K562 (cell line): ENCODE results near the gene ZNRF3.

Source experiments
- ARNT ChIP-seq, 2 experiments: fragments of 450-650 bp; IDR thresholded peaks; 2 replicates each; pipeline ENCODE4 v1.6.1; 2016; ENCODE audit warnings: mild to moderate bottlenecking in 1 of 2
- CHCHD3 ChIP-seq: fragments of 250-450 bp; sonication (Bioruptor Pico); IDR thresholded peaks from 2 replicates; pipeline ENCODE4 v2.1.2; 2022; ENCODE audit warnings: mild to moderate bottlenecking
- JUN ChIP-seq, 2 experiments: sonication (generic) in 1 of 2; formaldehyde crosslinking in 1 of 2; IDR thresholded peaks; 2 replicates each; pipeline versions ENCODE4 v1.6.1 to v1.8.0; 2012 to 2022; ENCODE audit warnings: borderline replicate concordance in 2 of 2, mild to moderate bottlenecking in 2 of 2, improper control_type of control experiment in 1 of 2, low read depth in 1 of 2, low read length in 1 of 2, missing genetic modification reagents in 1 of 2
- KAT2B ChIP-seq: IDR thresholded peaks from one replicate; pipeline ENCODE4 v1.6.1; 2012; ENCODE audit warnings: low read depth, mild to moderate bottlenecking, control low read depth, inconsistent platforms, low read length, moderate library complexity
- NRF1 ChIP-seq, 2 experiments: fragments of 450-650 bp; IDR thresholded peaks in 1 of 2; conservative IDR thresholded peaks in 1 of 2; 2 replicates each; pipeline ENCODE4 v1.6.1; 2014; ENCODE audit warnings: mild to moderate bottlenecking in 2 of 2
- POLR2A ChIP-seq: fragments of 450-650 bp; conservative IDR thresholded peaks from 2 replicates; pipeline ENCODE4 v1.6.1; 2016
- SIN3A ChIP-seq, 2 experiments: fragments of 150-350 bp in 1 of 2; IDR thresholded peaks; 2 replicates each; pipeline ENCODE4 v1.6.1; 2011 to 2016; ENCODE audit warnings: borderline replicate concordance in 2 of 2, low read depth in 2 of 2, low read length in 2 of 2, mild to moderate bottlenecking in 2 of 2, moderate library complexity in 2 of 2; ENCODE audit not compliant: control insufficient read depth in 1 of 2
- SOX6 ChIP-seq: fragments of 450-650 bp; IDR thresholded peaks from 2 replicates; pipeline ENCODE4 v1.6.1; 2014; ENCODE audit warnings: mild to moderate bottlenecking
- ZNF561 ChIP-seq: fragments of 450-650 bp; formaldehyde crosslinking; conservative IDR thresholded peaks from 2 replicates; pipeline ENCODE4 v1.4.0; 2020; ENCODE audit warnings: mild to moderate bottlenecking, moderate library complexity
- TF ChIP-seq, protein P1 (sequence below): sonication (generic); formaldehyde crosslinking; IDR thresholded peaks from 2 replicates; pipeline ENCODE4 v1.8.0; 2023; ENCODE audit warnings: mild to moderate bottlenecking, missing genetic modification reagents

DNA sequence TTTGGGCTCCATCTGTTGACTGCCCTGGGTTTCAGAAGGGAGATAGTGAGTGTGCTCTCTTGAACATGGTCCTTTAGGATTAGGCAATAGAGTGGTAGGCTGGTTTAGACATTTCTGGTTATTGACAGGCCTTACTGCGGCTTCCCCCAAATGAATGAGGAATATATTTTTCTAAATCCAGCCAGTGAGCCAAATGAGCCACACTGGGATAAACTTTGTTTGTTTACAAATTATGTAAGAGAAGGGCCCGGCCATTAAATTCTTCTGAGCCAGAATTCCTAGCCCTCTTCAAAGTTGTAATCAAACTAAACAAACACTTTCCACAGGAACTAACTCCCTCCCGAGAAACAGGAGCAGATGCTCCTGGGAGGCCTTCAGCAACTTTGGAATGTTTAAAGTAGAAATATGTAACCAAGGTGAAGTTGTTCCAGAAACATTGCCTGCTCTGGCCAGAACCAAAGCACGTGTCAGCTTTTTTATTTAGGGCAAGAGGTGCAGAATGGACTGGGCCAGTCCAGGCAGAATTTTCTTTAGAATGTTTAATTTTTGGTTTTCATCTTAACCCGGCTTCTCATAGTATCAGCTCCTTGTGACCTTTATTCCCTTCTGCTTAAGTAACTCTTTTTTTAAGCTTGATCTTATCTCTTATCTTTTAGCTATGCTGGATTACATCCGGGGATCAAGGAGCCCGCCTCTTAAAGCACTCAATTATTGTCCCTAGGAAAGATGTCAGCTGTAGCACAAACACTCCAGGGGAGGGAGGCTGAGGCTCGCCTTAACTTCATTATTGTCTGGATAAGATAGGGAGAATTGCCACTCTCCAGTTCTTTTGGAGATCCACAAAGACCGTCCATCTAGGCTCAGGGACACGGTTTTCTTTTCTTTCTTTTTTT lies 28.7 kb downstream of the ZNRF3 start:
- TF ChIP-seq POLR2A: no peak
- TF ChIP-seq JUN (IDR thresholded peaks at IDR 0.05; ENCODE audit: borderline replicate concordance, low read depth, low read length): no peak
- no peak for TF ChIP-seq JUN (CRISPR knock-in tag; IDR thresholded peaks at IDR 0.05; ENCODE audit: borderline replicate concordance)
- TF ChIP-seq, protein P1, sequence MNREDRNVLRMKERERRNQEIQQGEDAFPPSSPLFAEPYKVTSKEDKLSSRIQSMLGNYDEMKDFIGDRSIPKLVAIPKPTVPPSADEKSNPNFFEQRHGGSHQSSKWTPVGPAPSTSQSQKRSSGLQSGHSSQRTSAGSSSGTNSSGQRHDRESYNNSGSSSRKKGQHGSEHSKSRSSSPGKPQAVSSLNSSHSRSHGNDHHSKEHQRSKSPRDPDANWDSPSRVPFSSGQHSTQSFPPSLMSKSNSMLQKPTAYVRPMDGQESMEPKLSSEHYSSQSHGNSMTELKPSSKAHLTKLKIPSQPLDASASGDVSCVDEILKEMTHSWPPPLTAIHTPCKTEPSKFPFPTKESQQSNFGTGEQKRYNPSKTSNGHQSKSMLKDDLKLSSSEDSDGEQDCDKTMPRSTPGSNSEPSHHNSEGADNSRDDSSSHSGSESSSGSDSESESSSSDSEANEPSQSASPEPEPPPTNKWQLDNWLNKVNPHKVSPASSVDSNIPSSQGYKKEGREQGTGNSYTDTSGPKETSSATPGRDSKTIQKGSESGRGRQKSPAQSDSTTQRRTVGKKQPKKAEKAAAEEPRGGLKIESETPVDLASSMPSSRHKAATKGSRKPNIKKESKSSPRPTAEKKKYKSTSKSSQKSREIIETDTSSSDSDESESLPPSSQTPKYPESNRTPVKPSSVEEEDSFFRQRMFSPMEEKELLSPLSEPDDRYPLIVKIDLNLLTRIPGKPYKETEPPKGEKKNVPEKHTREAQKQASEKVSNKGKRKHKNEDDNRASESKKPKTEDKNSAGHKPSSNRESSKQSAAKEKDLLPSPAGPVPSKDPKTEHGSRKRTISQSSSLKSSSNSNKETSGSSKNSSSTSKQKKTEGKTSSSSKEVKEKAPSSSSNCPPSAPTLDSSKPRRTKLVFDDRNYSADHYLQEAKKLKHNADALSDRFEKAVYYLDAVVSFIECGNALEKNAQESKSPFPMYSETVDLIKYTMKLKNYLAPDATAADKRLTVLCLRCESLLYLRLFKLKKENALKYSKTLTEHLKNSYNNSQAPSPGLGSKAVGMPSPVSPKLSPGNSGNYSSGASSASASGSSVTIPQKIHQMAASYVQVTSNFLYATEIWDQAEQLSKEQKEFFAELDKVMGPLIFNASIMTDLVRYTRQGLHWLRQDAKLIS (CRISPR knock-in tag): no peak
- TF ChIP-seq ARNT (IDR thresholded peaks at IDR 0.05): no peak
- no peak for TF ChIP-seq KAT2B
- no peak for TF ChIP-seq NRF1 (conservative IDR thresholded peaks at IDR 0.05 in 1 of 2, IDR thresholded peaks at IDR 0.05 in 1 of 2)
- TF ChIP-seq SOX6: no peak
- TF ChIP-seq SIN3A (IDR thresholded peaks at IDR 0.05; ENCODE audit: borderline replicate concordance in 2 of 2, control insufficient read depth in 1 of 2, low read depth in 2 of 2, low read length in 2 of 2): no peak
- TF ChIP-seq ZNF561 (CRISPR knock-in tag): no peak
- no peak for TF ChIP-seq CHCHD3 (CRISPR knock-in tag)
